DOHH2 (cell line): ENCODE measurements around the gene HAP1.

ENCODE experiments used
- EZH2phosphoT487 ChIP-seq: fragments of 200-600 bp; sonication (generic); IDR thresholded peaks from 2 replicates; pipeline ENCODE4 v1.6.1; 2017; ENCODE audit warnings: borderline replicate concordance, mild to moderate bottlenecking, antibody characterized with exemption, low read length, moderate library complexity, mixed read lengths
- TF ChIP-seq, protein P1 (sequence below): fragments of 200-600 bp; sonication (generic); IDR thresholded peaks from one replicate; pipeline ENCODE4 v1.5.1; 2014; ENCODE audit warnings: antibody characterized with exemption, mild to moderate bottlenecking, low read depth, low read length; ENCODE audit not compliant: poor library complexity, severe bottlenecking

DNA sequence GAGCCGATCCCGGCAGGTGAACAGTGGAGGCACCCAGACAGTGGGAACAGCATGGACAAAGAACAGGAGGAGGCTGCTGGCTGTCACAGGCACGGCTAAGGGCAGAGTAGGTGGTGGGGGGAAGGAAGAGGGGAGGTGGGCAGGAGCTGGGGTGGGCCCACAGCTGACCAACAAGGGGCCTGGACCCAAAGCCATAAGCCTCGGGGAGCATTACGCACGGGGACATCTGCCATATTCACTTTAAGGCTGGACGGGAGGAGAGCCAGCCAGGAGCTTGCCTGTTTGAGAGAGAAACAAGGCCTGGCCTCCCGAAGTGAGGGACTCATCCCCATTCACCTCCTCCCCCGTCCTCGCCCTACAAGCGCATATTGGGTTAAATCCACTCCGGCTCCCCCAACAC lies 19.6 kb upstream of the HAP1 start:
- TF ChIP-seq, protein P1, sequence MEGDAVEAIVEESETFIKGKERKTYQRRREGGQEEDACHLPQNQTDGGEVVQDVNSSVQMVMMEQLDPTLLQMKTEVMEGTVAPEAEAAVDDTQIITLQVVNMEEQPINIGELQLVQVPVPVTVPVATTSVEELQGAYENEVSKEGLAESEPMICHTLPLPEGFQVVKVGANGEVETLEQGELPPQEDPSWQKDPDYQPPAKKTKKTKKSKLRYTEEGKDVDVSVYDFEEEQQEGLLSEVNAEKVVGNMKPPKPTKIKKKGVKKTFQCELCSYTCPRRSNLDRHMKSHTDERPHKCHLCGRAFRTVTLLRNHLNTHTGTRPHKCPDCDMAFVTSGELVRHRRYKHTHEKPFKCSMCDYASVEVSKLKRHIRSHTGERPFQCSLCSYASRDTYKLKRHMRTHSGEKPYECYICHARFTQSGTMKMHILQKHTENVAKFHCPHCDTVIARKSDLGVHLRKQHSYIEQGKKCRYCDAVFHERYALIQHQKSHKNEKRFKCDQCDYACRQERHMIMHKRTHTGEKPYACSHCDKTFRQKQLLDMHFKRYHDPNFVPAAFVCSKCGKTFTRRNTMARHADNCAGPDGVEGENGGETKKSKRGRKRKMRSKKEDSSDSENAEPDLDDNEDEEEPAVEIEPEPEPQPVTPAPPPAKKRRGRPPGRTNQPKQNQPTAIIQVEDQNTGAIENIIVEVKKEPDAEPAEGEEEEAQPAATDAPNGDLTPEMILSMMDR, result no peak
- no peak for TF ChIP-seq EZH2phosphoT487
